HG03097 (cell line): ENCODE results near the gene SH3GLB1.

Experiments used
- ATAC-seq: cut with Tn5 transposase; IDR thresholded peaks from one replicate; pipeline ENCODE4 v1.9.1; 2021; ENCODE audit not compliant: unreplicated experiment, low FRiP score

SH3GLB1 gene

DNA sequence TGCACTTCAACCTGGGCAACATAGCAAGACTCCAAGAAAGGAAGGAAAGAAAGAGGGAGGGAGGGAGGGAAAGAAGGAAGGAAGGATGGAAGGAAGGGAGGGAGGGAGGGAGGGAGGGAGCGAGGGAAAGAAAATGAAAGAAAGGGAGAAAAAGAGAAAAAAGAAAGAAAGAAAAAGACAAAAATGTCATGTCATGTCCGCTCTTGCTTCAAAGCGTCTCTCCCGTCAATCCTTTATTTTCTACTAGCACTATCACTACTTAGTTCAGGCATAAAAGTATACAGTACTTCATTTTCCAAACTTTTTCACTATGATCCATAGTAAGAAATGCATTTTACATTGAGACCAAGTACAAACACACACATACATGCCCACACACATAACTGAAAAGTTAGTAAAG, 64.7 kb downstream of the SH3GLB1 start:
- no peak for ATAC-seq

DNA sequence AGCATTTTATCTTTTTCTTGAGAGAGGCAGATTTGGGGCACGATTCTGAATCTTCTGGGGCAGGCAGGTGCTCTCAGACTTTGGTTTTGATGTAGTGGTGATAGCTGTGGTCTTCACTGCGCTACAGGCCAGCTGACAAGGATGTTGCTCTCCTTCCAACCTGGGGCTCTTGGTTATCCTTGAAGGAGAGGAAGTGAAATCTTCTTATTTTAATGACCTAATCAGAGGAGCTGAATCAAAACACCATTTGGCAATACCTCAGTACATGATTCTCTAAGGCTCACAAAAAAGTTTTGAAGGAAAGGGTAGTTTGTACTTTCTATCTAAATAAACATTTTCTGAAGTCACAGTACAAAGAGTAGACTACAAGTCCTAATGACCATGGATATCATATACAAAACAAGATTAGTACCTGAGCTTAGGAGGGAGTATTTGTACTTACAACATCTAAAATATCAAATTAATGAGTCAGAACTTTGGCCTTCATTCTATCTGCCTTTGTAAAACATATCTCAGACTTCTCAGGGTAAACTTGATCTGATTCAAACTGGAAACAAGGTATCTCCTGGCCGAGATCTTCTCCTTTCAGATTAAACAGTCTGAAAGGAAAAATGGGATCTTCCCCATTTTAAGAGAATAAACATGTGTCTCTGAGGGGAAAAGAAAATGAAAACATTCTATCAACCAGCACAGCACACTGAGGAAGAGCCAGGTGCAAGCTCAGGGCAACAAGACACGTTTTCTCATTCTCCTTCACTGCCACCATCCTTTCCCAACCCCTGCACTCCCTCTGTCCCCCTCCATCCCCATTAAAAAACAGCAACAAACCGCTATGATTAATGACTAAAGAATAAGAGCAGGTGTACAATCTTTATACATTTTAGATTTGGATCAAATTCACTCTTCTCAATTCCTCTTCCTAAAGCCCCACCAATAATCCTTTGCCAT, 69.2 kb downstream of the SH3GLB1 start:
- ATAC-seq, result no peak

GRCh38 chr1:86774305-86775295, 70.2 kb downstream of the SH3GLB1 start:
- peak; percentile 98 for ATAC-seq

DNA sequence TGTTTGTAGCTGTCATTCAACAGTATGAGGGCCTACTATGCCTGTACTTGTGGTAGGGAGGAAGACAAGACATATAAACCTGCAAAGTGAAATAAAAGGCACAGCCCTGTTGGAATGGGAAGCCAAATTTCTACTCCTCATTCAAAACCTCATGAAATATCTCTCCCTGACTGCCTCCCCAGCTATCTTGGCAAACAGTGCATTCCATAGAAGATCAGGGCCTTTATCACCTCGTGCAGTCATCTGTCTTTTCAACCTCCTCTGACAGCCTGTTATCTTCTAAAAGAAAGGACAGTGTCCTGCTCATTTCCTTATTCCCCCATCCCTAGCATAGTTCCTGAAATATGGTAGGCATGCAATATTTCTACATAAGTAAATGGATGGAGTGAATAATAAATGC, 71.0 kb downstream of the SH3GLB1 start:
- no peak for ATAC-seq

GRCh38 chr1:86776108-86776507, 71.7 kb downstream of the SH3GLB1 start:
- ATAC-seq, result no peak

DNA sequence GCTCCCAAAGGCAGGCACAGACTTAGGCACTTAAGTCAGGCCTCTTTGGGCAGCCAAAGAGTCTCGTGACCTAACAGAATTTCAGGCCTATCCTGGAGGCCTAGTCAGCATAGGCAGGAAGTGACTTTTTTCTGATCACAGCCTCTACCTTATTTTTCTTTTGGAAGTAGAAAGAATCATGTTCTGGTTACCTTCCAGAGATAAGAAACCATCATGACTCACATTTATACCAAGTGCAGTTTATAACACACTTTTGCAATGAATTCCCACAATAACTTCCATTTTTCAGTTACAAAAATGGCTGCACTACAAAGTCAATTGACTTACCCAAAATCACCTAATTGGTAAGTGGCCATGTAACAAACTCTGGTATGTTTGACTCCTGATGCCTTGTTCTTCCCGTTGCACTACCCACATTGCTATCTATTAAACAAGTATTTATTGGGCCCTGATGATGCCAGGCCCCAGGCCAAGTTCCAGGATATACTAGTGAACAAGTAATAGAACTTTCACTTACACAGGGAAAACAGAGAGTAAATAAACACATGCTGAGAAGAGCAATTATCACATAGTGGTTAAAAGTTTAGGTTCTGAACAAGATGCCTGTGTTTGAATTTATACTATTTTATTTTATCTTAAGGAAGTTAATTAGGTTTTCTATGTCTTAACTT, 74.3 kb downstream of the SH3GLB1 start:
- ATAC-seq, result no peak

- no peak for ATAC-seq
Measured at GRCh38 chr1:86779308-86780191, 75.2 kb downstream of the SH3GLB1 start.

DNA sequence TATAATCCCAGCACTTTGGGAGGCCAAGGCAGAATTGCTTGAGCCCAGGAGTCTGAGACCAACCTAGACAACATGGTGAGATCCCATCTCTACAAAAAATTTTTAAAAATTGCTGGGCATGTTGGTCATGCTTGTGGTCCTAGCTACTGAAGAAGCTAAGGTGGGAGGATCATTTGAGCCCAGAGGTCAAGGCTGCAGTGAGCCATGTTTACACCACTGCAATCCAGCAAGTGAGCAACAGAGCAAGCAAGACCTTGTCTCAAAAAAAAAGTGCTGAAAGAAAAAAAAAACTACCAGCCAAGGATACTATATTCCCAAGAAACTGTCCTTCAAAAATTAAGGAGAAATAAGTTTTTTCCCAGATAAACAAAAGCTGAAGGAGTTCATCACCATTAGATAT, 78.1 kb downstream of the SH3GLB1 start:
- no peak for ATAC-seq

DNA sequence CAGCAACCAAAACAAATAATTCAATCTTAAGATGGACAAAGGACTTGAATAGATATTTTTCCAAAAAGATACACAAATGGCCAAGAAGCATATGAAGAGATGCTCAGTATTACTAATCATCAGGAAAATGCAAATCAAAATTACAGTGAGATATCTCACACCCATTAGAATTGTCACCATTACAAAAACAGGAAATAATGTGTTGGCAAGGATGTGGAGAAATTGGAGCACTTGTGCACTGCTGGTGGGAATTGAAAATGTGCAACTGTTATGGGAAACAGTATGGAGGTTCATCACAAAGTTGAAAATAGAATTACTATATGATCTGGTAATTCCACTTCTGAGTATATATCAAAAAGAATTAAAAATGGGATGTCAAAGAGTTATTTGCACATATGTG, 83.2 kb downstream of the SH3GLB1 start:
- ATAC-seq, result no peak

DNA sequence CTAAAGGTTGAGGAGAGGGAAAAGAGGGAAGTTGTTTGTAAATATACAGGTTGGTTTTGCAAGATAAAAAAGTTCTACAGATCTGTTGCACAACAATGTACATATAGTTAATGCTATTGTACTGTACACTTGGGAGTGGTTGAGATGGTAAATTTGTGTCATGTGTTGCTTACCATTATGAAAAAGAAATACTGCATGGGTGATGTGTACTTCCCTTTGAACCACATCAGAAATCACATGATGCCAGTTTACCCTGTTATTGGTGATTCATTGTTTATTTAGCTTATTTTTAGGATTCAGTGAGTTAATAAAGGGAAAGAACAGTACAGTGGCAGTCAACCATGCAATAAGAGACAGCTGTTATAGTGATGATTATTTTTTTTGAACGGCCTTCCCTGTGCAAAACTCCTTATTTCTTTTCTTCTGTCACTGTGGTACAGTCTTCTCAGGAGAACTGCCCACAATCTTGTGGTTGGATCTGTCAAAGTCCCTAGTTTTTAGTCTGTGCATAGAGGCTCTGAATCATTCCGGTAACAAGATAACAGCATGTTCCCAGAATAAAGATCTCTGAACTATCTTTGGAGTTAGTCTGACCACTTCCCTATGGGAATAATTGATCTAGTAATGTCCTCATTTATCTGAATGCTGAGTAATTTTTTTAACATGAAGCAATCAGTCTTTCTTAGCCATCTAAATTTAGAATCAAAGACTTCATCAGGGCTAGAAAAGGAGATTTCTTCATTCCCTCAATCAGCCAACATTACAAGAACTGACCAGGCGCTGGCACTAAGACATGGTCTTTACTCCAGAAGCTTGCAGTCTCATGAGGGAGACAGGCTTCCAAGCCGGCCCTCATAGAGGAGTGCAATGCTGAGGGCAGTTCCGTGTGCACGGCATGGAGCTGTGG, 84.2 kb downstream of the SH3GLB1 start:
- ATAC-seq, result no peak

GRCh38 chr1:86795316-86795715, 90.9 kb downstream of the SH3GLB1 start:
- ATAC-seq, result no peak
